GM10266 (cell line): Measurements from ENCODE around the gene C2CD4A.

Experiments
- DNase-seq: peaks from one replicate; pipeline ENCODE4 v3.0.0; 2012; ENCODE audit errors: extremely low spot score
- TF ChIP-seq, protein P1 (sequence below): IDR thresholded peaks from 2 replicates; pipeline ENCODE4 v1.5.1; 2012; ENCODE audit warnings: mild to moderate bottlenecking, low read depth; ENCODE audit not compliant: control insufficient read depth, insufficient read depth; ENCODE audit errors: missing control alignments

The C2CD4A gene

DNA sequence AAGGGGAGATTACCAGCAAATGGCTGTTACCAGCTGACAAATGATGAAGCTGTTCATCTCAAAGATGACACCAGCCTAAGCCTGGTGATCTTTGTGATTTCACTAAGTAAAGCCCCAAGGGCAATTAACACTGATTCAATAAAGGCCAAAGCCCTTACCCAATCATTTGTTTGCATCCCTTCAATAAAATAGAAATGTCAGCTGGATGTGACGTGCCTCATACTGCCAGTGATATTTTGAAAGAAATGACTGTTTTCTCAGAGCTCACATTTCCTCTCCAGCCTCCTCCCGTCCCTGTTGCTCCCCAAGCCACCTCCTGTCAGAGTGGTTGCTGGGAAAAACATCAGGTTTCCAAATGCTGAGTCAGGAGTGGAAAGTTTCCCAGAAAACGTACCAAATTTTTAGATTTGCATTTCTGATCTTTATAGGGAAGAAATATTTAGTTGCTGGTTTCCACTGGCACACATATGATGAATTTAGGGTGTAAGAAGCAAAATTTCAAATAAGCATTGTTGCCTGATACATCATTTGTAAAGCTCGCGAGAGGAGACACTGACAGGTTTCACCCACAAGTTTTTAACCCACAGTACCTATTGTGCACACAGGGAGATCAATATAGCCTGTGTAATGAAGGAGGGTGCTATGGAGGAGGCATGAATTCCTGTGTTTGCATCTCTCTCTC lies 21.0 kb downstream of the C2CD4A start:
- TF ChIP-seq, protein P1, sequence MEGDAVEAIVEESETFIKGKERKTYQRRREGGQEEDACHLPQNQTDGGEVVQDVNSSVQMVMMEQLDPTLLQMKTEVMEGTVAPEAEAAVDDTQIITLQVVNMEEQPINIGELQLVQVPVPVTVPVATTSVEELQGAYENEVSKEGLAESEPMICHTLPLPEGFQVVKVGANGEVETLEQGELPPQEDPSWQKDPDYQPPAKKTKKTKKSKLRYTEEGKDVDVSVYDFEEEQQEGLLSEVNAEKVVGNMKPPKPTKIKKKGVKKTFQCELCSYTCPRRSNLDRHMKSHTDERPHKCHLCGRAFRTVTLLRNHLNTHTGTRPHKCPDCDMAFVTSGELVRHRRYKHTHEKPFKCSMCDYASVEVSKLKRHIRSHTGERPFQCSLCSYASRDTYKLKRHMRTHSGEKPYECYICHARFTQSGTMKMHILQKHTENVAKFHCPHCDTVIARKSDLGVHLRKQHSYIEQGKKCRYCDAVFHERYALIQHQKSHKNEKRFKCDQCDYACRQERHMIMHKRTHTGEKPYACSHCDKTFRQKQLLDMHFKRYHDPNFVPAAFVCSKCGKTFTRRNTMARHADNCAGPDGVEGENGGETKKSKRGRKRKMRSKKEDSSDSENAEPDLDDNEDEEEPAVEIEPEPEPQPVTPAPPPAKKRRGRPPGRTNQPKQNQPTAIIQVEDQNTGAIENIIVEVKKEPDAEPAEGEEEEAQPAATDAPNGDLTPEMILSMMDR: no peak

DNA sequence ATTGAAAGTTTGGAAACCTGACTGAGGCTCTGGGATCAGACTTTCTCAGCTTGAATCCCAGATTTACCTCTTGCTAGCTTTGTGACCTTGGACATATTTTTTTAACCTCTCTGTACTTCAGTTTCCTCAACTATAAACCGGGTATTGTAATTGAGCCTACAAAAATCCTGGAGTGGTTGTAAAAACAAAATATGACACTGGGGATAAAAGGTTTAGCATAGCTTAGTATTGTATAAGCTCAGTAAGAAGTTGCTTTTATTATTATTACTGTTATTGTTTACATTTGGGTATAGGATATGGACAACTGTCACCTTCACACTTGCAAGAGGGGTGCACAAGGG lies 21.5 kb downstream of the C2CD4A start:
- no peak for DNase-seq
- TF ChIP-seq, protein P1: no peak

More for the DNA sequence above, 21.0 kb downstream of the C2CD4A start:
- DNase-seq: no peak

DNA sequence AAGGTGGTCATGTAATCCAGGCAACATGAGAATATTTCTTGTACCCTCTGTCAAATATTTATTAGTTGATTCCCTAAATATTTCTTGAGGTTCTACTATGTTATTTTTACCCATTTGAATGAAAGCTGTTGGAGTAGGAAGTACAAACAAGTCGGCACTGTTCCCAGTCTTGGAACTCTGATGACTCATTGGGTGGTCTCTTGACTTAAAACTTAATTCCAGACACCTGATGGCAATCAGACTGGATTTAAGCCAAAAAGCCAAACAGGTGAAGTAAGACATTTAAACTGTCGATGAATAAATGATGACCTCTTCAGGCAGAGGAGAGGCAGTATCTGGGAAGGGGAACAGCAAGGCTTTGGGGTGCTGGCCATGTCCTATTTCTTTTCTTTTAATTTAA lies 22.8 kb downstream of the C2CD4A start:
- DNase-seq: no peak
- TF ChIP-seq, protein P1: no peak

DNA sequence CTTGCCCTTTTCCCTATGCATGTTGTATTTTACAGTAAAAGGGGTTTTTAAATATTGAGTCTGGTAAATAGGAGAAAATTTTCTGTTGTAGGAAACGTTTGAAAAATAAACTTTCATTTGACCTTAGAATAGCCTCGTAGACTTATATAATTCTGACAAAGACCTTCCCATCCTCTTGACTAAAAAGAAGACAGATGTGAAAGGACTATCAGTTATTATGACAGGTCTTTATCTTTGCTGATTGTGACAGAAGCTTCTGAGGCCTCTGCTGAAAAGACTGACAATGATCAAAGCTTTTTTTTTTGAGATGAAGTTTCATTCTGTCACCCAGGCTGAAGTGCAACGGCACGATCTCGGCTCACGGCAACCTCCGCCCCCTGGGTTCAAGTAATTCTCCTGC lies 24.2 kb downstream of the C2CD4A start:
- TF ChIP-seq, protein P1: no peak
- DNase-seq: no peak

DNA sequence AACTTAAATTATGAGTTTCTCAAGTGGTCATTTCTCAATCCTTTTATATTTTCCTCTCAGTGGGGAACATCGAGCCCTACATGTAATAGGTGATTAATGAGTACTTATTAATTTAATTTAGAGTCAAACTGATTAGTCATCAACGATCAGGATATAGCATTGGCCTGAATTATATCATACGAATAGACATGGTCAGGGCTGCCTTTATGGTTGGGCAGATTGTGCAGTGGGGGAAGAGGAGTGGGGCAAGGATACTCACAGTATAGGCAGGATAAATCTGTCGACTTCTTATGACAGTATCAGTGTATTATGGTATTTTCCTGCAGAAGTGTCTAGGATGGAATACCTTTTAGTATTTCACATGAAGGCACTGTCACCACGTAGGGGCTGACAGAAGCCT lies 27.0 kb downstream of the C2CD4A start:
- DNase-seq: no peak
- TF ChIP-seq, protein P1: no peak

DNA sequence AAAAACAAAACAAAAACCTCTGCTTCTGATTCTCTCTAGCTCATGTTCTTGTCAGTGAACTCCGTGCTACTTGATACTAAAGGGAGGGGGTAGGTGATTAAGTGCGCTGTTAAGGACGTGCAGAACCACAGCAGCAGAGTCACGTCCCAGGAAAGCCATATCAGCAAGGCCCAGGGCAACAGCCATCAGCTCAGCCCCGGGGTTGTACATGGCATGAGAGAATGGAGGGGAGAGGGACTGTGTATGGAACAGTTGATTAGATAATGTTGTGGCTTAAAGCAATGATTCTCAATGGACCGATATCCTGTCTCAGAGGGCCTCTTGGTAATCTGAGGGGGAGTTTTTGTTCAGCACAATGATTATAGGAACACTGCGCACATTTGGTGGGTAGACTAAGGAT lies 27.6 kb downstream of the C2CD4A start:
- no peak for DNase-seq
- TF ChIP-seq, protein P1: no peak

DNA sequence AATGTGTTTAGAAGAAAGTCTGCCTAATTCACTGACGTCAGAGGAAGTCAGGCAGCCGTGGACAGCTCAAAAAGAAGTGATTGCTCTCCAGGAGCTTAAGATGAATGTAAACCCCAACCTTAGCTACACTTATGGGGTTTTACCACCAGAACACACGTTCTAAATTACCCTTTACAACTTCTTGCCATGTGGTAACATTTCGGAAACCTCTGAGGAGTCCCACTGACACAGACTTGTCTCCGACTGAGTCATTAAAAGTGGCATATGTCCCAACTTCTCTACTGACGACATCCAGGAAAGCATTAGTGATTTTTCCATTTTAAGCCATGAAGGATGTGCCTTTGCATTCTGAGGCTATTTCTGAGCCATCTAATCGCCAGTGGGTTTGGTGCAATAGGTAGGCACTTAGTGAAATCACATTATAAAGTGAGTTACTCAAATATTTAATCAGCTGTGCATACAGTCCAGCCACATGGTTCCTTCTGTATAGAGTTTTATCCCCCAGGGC lies 32.4 kb downstream of the C2CD4A start:
- DNase-seq: no peak
- TF ChIP-seq, protein P1: no peak
